IPS-NIHi11 (cell line): Measurements from ENCODE around the gene ZNF513.
A peak's percentile ranks its signal among the peaks of the same experiment; 100 is the strongest.
"Not testable (repeated sequence)": the region's sequence is repeated elsewhere in the genome, so short reads cannot be mapped to it uniquely, and the experiment has no call there.

ENCODE experiments used
- DNase-seq: peaks from one replicate; pipeline ENCODE4 v3.0.0; 2012; ENCODE audit warnings: mixed read lengths, low spot score

Gene ZNF513

DNA sequence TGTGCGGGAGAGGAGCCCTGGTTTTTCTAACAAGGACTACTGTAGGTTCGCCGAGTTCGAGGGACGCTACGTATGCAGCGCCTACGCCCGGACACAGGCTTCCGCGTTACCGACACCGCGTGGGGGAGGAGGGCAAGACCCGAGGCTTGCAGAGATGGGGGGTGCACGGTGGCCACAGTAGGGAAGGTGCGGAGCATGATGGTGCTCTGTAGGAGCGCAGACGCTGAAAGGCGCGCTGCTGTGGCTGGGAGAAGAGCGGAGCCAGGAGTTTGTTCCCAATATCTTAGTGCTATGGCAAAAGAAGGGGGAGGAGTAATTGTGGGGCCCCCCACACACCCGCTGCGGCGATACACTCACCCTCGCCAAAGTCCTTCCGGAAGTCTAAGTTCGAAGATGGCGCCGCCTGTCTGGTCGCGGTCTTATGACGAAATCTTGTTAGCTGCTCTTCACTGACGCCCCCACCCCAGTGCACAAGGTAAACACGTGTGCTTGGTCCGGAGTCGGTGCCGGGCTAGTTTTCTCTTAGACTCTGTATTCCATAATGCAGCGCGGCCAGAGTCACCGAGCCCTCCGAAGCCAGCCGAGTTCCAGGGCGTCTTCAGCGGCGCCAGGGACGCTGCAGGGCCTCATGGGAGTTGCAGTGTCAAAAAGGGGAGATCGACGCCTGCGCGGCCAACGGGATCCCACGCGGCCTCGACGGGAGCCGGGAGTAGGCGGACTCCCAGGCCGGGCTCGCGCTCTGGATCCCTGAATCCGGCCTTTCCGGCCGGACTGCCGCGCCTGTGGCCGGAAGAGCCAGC lies 24.0 kb downstream of the ZNF513 start, which contains the start of gene GTF3C2:
GTF3C2 (minus strand) TSS at position 383 of the 800 bp plus-strand sequence. CDS start 13,210 bp downstream, outside the sequence.
- DNase-seq = peak; percentile 92

DNA sequence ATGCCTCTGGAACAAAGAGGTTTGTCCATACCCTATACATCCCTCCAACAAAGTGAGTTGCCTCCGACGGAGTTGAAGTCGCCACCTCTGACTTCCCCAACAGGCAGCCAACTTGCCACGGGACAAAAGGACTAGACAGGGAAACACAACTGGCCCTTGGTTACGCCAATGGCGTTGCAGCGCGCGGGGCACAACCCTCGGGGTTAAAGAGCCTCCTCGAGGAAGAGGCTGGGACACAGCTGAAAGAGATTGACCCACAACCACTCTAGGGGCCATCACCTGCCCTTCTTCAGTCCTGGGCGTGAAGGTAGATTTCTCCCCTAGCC lies 24.5 kb downstream of the ZNF513 start:
- peak; percentile 55 for DNase-seq

DNA sequence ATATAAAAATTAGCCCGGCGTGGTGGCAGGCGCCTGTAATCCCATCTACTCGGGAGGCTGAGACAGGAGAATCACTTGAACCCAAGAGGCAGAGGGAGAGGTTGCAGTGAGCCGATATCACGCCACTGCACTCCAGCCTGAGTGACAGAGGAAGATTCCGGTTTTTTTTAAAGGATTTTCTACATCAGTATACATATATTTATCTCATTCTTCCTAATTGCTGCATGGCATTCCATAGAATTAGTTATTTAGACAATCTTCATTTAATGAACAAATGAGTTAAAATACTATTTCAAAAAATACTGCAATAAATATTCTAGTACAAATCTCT lies 26.0 kb downstream of the ZNF513 start:
- DNase-seq = no peak

DNA sequence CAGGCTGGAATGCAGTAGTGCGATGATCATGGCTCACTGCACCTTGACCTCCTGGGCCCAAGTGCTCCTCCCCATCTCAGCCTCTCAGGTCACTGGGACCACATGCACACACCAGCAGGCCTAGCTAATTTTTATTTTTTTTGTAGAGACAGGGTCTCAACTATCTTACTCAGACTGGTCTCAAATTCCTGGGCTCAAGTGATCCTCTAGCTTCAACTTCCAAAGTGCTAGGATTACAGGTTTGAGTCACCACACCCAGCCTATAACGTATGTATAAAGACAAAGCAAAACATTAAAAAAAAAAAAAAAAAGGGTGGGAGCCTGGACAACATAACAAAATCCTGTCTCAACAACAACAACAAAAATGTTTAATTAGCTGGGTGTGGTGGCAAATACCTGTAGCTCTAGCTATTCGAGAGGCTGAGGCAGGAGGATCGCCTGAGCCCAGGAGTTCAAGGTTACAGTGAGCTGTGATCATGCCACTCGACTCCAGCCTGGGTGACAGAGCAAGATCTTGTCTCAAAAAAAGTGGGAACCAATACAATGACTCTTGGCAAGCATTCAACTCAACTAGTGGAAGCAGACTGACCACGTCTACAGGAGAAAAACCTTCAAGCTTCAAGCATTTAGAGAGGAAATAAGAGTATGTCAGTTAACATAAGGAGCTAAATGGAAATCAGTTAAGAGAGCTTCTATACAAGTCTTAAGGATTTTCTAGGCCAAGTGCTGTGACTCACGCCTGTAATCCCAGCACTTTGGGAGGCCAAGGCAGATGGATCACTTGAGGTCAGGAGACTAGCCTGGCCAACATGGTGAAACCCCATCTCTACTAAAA lies 26.6 kb downstream of the ZNF513 start:
- no peak for DNase-seq

DNA sequence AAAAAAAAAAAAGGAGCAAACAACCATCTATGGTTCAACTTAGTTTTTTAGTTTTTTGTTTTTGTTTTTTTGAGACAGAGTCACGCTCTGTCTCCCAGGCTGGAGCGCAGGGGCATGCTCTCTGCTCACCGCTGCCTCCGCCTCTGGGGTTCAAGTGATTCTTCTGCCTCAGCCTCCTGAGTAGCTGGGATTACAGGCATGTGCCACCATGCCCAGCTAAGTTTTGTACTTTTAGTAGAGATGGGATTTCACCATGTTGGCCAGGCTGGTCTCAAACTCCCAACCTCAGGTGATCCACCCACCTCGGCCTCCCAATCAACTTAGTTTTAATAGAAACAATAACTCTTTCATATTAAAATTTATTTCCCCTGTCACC lies 27.2 kb downstream of the ZNF513 start:
- not testable (repeated sequence) for DNase-seq

DNA sequence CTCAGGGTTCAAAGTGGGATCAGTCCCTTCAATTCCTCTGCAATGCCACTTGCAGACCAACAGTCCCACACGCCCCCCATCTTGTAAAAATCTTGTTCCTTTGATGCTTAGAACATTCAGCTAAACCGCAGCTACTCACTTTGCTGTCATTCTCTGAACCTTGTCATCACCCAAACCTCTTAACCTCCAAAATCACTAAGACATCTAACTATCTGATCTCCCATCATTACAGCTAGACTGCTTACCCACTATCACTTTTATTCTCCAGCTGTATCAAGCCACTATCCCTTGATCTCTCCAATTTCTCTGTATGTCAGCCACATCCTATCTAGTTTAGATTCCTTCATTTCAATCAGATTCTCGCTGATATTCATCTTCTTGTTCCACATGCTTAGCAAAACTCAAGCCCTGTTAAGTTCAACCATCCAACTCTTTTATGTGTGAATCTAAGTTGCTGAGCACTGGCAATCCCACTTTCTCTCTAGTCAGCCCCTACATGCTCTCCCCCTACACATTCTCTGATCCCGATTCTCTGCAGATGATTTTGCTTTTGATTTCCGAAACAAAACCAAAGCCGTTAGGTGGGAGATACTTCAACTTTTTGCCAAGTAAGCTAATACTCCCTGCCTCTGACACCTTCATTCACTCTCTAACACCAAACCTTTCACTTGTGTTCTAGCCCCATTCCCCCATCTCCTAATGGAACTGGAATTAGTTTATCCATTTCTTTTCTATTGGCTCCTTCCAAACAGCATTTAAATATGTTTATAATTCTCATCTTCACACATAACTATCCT lies 28.5 kb downstream of the ZNF513 start:
- no peak for DNase-seq

DNA sequence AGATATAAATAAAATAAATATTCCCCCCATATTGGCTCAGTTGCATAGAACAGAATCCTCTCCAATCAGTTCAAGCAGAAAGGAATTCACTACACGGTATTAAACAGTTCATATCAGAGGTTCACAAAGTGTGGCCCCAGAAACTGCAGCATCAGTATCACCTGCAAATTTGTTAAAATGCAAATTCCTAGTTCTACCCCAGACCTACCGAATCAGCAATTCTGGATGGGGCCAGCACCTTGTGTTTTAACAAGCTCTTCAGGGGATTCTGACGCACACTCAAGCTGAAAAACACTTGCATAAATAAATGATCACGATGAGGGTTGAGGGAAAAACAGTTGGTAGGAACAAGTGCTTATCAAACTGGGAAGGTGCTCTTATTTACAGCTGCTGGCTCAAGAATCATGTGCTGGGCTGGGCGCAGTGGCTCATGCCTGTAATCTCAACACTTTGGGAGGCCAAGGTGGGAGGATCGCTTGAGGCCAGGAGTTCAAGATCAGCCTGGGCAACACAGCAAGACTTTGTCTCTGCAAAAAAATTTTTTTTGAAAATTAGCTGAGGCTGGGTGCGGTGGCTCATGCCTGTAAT lies 30.3 kb downstream of the ZNF513 start:
- no peak for DNase-seq

DNA sequence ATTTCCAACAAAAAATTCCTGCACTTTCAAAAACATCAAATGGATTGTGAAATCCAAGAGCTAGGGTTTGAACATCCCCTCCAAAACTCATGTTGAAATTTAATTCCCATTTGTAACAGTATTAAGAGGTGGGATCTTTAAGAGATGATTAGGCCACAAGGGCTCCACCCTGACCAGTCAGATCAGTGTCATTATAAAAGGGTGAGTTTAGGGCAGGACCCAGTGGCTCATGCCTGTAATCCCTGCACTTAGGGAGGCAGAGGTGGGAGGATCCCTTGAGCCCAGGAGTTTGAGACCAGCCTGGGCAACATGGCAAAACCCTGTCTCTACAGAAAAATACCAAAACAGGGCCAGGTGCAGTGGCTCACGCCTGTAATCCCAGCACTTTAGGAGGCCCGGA lies 32.9 kb downstream of the ZNF513 start:
- DNase-seq = no peak

DNA sequence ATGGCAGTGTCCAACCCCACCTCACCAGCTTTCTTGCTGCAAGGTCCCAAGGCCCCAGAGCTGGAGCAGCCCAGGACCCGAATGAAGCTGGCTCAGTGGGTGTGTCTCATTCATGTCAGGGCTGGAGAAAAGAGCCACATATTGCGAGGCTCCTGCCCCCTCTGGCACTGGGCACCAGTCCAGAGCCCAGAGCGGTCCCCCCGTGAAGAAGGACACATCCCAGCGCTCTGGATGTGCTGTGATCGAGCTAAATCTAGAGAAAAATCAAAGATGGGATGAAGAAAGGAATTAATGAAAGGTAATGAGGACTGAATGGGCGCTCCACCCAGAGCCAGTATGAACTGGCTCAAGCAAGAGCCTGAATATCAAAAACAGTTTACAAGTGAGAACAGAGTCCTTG lies 44.4 kb downstream of the ZNF513 start:
- DNase-seq = no peak

DNA sequence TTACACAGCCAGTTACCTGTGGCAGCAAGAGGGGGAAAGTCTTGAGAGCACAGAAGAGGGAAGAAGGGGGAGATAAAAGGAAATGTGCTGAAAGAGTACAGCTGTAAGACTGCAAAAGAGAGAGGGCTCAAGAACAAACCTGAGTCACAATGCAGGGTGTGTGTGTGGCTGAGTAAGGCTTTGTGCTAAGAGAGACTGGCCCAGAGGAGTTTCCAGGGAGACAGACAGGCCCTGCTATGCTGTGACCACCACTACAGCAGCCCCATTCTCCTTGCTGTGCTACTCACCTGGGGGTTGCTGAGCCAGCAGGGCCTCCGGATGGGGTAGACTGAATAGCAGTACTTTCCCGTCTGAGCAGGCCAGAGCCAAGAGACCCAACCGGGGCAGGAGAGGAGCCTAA lies 45.2 kb downstream of the ZNF513 start:
- DNase-seq = no peak
